HepG2 (cell line): Measurements from ENCODE around the gene SERPINF2. TPM values are rescaled to one million over a fixed set of nuclear protein-coding genes. Genes with fewer than 3 reads are reported as not detected.

Source experiments
- HNF4G ChIP-seq, 2 experiments: sonication (generic) in 1 of 2; formaldehyde crosslinking in 1 of 2; IDR thresholded peaks; 2 replicates each; pipeline versions ENCODE4 v1.4.0 to v1.6.1; 2011 to 2020; ENCODE audit warnings: borderline replicate concordance in 2 of 2, low read depth in 2 of 2, mild to moderate bottlenecking in 2 of 2, low read length in 1 of 2, missing genetic modification reagents in 1 of 2, moderate library complexity in 1 of 2
- KAT2B ChIP-seq: fragments of 150-350 bp; IDR thresholded peaks from 2 replicates; pipeline ENCODE4 v1.6.1; 2014; ENCODE audit warnings: low read depth, low read length, borderline replicate concordance
- MTF2 ChIP-seq: sonication (generic); formaldehyde crosslinking; IDR thresholded peaks from 2 replicates; pipeline ENCODE4 v1.5.0; 2020; ENCODE audit warnings: missing genetic modification reagents, borderline replicate concordance
- ZFX ChIP-seq: sonication (generic); formaldehyde crosslinking; IDR thresholded peaks from 2 replicates; pipeline ENCODE4 v1.4.0; 2020; ENCODE audit warnings: mild to moderate bottlenecking, low read depth, missing genetic modification reagents, moderate library complexity
- ZNF234 ChIP-seq: sonication (generic); formaldehyde crosslinking; conservative IDR thresholded peaks from 2 replicates; pipeline ENCODE4 v1.5.1; 2020; ENCODE audit warnings: mild to moderate bottlenecking, missing genetic modification reagents
- polyA plus RNA-seq, 8 experiments: library from polyadenylated mRNA; depleted of rRNA in 3 of 8; stranded (reverse) in 7 of 8; unstranded in 1 of 8; fragments of >200 nt; fragmentation: Illumina TruSeq in 4 of 8; extraction: Trizol in 4 of 8; gene quantifications; 2 replicates each; pipeline versions ENCODE4 v1.2.1 to v1.2.3, GENCODE V29; 2011 to 2016; ENCODE audit warnings: low read depth in 4 of 8, missing spikeins in 1 of 8, mixed read lengths in 1 of 8; ENCODE audit not compliant: insufficient read depth in 1 of 8
- total RNA-seq, 5 experiments: library from RNA; depleted of rRNA; stranded (reverse); fragments of >200 nt; fragmentation: Illumina TruSeq; extraction: Trizol; gene quantifications; 2 replicates each; pipeline ENCODE4 v1.2.3, GENCODE V29; 2016; ENCODE audit warnings: low read depth in 1 of 5
- TF ChIP-seq, protein P1 (sequence below): sonication (generic); formaldehyde crosslinking; IDR thresholded peaks from 2 replicates; pipeline ENCODE4 v1.5.1; 2020; ENCODE audit warnings: mild to moderate bottlenecking, missing genetic modification reagents, moderate library complexity
- TF ChIP-seq, protein P2 (sequence below): sonication (generic); formaldehyde crosslinking; IDR thresholded peaks from 2 replicates; pipeline ENCODE4 v1.4.0; 2020; ENCODE audit warnings: missing genetic modification reagents, mild to moderate bottlenecking, borderline replicate concordance
- TF ChIP-seq, protein P3 (sequence below): sonication (generic); formaldehyde crosslinking; IDR thresholded peaks from 2 replicates; pipeline ENCODE4 v1.8.1; 2023; ENCODE audit warnings: mild to moderate bottlenecking, missing genetic modification reagents
- TF ChIP-seq, protein P4 (sequence below): sonication (generic); formaldehyde crosslinking; IDR thresholded peaks from 2 replicates; pipeline ENCODE4 v1.4.0; 2020; ENCODE audit warnings: missing genetic modification reagents
- TF ChIP-seq, protein P5 (sequence below): sonication (generic); formaldehyde crosslinking; IDR thresholded peaks from 2 replicates; pipeline ENCODE4 v1.9.0; 2022; ENCODE audit warnings: missing genetic modification reagents, mild to moderate bottlenecking, borderline replicate concordance
- TF ChIP-seq, protein P6 (sequence below): sonication (generic); IDR thresholded peaks from 2 replicates; pipeline ENCODE4 v1.6.1; 2016; ENCODE audit warnings: low read depth, borderline replicate concordance

Gene SERPINF2
- total and polyA plus RNA-seq, 2 of the 13 experiments (the other 11 are each of a cell fraction or from before 2014, with no cell fraction given): 309 to 548 TPM

DNA sequence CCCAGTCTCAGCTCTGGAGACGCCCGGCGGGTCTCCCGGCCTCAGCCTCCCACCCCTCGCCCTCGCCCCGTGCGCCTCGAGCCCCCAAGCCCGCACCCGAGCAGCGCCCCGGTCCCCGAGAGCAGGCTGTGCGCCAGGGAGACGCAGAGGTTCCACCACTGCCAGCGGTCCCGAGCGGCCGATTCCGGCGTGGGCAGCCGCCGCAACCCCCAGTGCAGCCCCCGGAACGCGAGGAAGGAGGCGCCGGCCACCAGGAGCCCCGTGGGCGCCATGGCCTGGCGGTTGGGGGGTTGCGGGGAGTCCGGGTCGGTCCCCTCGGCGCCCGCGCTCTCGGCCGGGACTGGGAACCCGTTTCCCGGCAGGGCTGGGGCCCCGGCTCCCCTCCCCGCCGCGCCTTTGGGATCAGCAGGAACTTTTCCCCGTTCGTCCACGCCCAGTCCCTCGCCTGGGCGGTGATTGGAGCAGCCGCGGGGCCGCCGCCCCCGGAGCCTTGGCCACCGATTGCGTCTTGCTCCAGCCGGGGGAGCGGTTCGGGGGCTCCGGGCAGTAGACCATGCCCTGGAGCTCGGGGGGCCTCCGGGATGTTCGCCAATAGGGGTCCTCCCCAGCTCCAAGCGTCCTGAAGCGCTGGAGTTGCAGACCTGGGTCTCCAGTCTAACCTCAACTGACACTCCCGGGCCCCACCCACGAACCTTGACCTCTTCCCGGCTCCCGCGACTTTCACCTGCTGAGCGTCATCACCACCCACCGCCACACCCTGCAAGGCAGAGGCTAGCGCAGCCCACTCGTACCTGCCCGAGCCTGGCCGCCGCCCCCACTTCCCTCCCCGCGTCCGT, 32.5 kb upstream of the SERPINF2 start, which contains the start of gene TLCD2 (continued):
- TF ChIP-seq, protein P1, sequence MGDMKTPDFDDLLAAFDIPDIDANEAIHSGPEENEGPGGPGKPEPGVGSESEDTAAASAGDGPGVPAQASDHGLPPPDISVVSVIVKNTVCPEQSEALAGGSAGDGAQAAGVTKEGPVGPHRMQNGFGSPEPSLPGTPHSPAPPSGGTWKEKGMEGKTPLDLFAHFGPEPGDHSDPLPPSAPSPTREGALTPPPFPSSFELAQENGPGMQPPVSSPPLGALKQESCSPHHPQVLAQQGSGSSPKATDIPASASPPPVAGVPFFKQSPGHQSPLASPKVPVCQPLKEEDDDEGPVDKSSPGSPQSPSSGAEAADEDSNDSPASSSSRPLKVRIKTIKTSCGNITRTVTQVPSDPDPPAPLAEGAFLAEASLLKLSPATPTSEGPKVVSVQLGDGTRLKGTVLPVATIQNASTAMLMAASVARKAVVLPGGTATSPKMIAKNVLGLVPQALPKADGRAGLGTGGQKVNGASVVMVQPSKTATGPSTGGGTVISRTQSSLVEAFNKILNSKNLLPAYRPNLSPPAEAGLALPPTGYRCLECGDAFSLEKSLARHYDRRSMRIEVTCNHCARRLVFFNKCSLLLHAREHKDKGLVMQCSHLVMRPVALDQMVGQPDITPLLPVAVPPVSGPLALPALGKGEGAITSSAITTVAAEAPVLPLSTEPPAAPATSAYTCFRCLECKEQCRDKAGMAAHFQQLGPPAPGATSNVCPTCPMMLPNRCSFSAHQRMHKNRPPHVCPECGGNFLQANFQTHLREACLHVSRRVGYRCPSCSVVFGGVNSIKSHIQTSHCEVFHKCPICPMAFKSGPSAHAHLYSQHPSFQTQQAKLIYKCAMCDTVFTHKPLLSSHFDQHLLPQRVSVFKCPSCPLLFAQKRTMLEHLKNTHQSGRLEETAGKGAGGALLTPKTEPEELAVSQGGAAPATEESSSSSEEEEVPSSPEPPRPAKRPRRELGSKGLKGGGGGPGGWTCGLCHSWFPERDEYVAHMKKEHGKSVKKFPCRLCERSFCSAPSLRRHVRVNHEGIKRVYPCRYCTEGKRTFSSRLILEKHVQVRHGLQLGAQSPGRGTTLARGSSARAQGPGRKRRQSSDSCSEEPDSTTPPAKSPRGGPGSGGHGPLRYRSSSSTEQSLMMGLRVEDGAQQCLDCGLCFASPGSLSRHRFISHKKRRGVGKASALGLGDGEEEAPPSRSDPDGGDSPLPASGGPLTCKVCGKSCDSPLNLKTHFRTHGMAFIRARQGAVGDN (CRISPR knock-in tag): peak; percentile 70; the same call in 1 of the 2 replicates
- TF ChIP-seq KAT2B (no peak), ZNF234 (peak; percentile 64; the same call in 1 of the 2 replicates), MTF2 (CRISPR knock-in tag) (peak; percentile 27; the same call in 1 of the 2 replicates), HNF4G (IDR thresholded peaks at IDR 0.05; ENCODE audit: borderline replicate concordance, low read depth, low read length) (0 out of 2 replicates have a peak, but pooled peaks have one; percentile 5), HNF4G (CRISPR knock-in tag; IDR thresholded peaks at IDR 0.05; ENCODE audit: borderline replicate concordance, low read depth) (no peak), ZFX (peak; percentile 26; the same call in 1 of the 2 replicates)
- TF ChIP-seq, protein P2, sequence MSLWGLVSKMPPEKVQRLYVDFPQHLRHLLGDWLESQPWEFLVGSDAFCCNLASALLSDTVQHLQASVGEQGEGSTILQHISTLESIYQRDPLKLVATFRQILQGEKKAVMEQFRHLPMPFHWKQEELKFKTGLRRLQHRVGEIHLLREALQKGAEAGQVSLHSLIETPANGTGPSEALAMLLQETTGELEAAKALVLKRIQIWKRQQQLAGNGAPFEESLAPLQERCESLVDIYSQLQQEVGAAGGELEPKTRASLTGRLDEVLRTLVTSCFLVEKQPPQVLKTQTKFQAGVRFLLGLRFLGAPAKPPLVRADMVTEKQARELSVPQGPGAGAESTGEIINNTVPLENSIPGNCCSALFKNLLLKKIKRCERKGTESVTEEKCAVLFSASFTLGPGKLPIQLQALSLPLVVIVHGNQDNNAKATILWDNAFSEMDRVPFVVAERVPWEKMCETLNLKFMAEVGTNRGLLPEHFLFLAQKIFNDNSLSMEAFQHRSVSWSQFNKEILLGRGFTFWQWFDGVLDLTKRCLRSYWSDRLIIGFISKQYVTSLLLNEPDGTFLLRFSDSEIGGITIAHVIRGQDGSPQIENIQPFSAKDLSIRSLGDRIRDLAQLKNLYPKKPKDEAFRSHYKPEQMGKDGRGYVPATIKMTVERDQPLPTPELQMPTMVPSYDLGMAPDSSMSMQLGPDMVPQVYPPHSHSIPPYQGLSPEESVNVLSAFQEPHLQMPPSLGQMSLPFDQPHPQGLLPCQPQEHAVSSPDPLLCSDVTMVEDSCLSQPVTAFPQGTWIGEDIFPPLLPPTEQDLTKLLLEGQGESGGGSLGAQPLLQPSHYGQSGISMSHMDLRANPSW (CRISPR knock-in tag): no peak
- TF ChIP-seq, protein P3, sequence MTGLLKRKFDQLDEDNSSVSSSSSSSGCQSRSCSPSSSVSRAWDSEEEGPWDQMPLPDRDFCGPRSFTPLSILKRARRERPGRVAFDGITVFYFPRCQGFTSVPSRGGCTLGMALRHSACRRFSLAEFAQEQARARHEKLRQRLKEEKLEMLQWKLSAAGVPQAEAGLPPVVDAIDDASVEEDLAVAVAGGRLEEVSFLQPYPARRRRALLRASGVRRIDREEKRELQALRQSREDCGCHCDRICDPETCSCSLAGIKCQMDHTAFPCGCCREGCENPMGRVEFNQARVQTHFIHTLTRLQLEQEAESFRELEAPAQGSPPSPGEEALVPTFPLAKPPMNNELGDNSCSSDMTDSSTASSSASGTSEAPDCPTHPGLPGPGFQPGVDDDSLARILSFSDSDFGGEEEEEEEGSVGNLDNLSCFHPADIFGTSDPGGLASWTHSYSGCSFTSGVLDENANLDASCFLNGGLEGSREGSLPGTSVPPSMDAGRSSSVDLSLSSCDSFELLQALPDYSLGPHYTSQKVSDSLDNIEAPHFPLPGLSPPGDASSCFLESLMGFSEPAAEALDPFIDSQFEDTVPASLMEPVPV (CRISPR knock-in tag): 0 out of 2 replicates have a peak, but pooled peaks have one; percentile 55
- TF ChIP-seq, protein P4, sequence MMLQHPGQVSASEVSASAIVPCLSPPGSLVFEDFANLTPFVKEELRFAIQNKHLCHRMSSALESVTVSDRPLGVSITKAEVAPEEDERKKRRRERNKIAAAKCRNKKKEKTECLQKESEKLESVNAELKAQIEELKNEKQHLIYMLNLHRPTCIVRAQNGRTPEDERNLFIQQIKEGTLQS (CRISPR knock-in tag): 0 out of 2 replicates have a peak, but pooled peaks have one; percentile 5
- TF ChIP-seq, protein P5, sequence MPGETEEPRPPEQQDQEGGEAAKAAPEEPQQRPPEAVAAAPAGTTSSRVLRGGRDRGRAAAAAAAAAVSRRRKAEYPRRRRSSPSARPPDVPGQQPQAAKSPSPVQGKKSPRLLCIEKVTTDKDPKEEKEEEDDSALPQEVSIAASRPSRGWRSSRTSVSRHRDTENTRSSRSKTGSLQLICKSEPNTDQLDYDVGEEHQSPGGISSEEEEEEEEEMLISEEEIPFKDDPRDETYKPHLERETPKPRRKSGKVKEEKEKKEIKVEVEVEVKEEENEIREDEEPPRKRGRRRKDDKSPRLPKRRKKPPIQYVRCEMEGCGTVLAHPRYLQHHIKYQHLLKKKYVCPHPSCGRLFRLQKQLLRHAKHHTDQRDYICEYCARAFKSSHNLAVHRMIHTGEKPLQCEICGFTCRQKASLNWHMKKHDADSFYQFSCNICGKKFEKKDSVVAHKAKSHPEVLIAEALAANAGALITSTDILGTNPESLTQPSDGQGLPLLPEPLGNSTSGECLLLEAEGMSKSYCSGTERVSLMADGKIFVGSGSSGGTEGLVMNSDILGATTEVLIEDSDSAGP: peak; percentile 79; the same call in 1 of the 2 replicates
- TF ChIP-seq, protein P6, sequence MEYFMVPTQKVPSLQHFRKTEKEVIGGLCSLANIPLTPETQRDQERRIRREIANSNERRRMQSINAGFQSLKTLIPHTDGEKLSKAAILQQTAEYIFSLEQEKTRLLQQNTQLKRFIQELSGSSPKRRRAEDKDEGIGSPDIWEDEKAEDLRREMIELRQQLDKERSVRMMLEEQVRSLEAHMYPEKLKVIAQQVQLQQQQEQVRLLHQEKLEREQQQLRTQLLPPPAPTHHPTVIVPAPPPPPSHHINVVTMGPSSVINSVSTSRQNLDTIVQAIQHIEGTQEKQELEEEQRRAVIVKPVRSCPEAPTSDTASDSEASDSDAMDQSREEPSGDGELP: peak; percentile 45; the same call in 1 of the 2 replicates
